Cardiac fibroblast (primary cell): Measurements from ENCODE around the gene COMMD6.

ENCODE experiments used
- DNase-seq, 2 donors: peaks; one replicate each; pipeline versions ENCODE4 v3.0.0 to v3.0.0-alpha.2; 2010; ENCODE audit warnings: low read depth in 2 of 2
- H3K4me3 ChIP-seq, 2 donors: replicated peaks in 1 of 2; 1 replicate in 1 of 2; 2 replicates in 1 of 2; pipeline ENCODE4 v1.5.1; 2011; ENCODE audit warnings: low read depth in 2 of 2, low read length in 2 of 2, mild to moderate bottlenecking in 2 of 2, moderate library complexity in 1 of 2
- CTCF ChIP-seq: IDR thresholded peaks from one replicate; pipeline ENCODE4 v1.5.1; 2011; ENCODE audit warnings: low read depth, mild to moderate bottlenecking, low read length, inconsistent platforms

COMMD6 gene

GRCh38 chr13:75494491-75494890 lies 43.1 kb downstream of the COMMD6 start:
- TF ChIP-seq CTCF = no peak
- DNase-seq = peak; percentile 18 to 19
- no peak overlapping the region for H3K4me3 ChIP-seq

- no peak for DNase-seq
- TF ChIP-seq CTCF = no peak
- no peak overlapping the region for H3K4me3 ChIP-seq
These were observed 44.5 kb downstream of the COMMD6 start for GRCh38 chr13:75493156-75493555.

- no peak overlapping the region for H3K4me3 ChIP-seq
- peak; percentile 42 to 51 for DNase-seq
- no peak for TF ChIP-seq CTCF
These were observed 45.3 kb downstream of the COMMD6 start for GRCh38 chr13:75492389-75492788.

- no peak overlapping the region for H3K4me3 ChIP-seq
- TF ChIP-seq CTCF = no peak
- DNase-seq = no peak
These were observed 46.3 kb downstream of the COMMD6 start for GRCh38 chr13:75491376-75491775.

GRCh38 chr13:75489502-75490263 lies 48.0 kb downstream of the COMMD6 start:
- H3K4me3 ChIP-seq = no peak overlapping the region
- no peak for TF ChIP-seq CTCF
- peak; percentile 80 to 81 for DNase-seq

GRCh38 chr13:75486146-75487062 lies 51.2 kb downstream of the COMMD6 start:
- DNase-seq = no peak
- TF ChIP-seq CTCF = no peak
- no peak overlapping the region for H3K4me3 ChIP-seq
